Natural killer cell (primary cell): ENCODE results near the gene NEO1. TPM values are rescaled to one million over a fixed set of nuclear protein-coding genes. Genes with fewer than 3 reads are reported as not detected.

Experiments
- ATAC-seq, 3 donors: fragments of 150-1000 bp in 2 of 3; fragments of 200-7000 bp in 1 of 3; cut with Tn5 transposase; 1 replicate in 1 of 3; 2 replicates in 2 of 3; pipeline ENCODE4 v1.10.0; 2021; ENCODE audit warnings: mild to moderate bottlenecking in 2 of 3, moderate library complexity in 2 of 3
- DNase-seq, 2 donors: peaks; one replicate each; pipeline versions ENCODE4 v3.0.0 to v3.0.0-alpha.2; 2013 to 2021; ENCODE audit warnings: mixed read lengths in 1 of 2
- H3K27ac ChIP-seq: one replicate; pipeline ENCODE4 v1.5.1; 2013; ENCODE audit warnings: mild to moderate bottlenecking, low read length
- H3K27me3 ChIP-seq: one replicate; pipeline ENCODE4 v1.6.1; 2013; ENCODE audit warnings: low read length; ENCODE audit not compliant: control insufficient read depth, insufficient read depth
- H3K36me3 ChIP-seq: one replicate; pipeline ENCODE4 v1.6.1; 2013; ENCODE audit warnings: low read length; ENCODE audit not compliant: control insufficient read depth, insufficient read depth
- H3K4me1 ChIP-seq: one replicate; pipeline ENCODE4 v1.6.1; 2013; ENCODE audit warnings: low read length; ENCODE audit not compliant: control insufficient read depth, insufficient read depth
- H3K4me3 ChIP-seq: one replicate; pipeline ENCODE4 v1.5.1; 2013; ENCODE audit warnings: low read length
- H3K9me3 ChIP-seq: one replicate; pipeline ENCODE4 v1.6.1; 2013; ENCODE audit warnings: low read length; ENCODE audit not compliant: control insufficient read depth, insufficient read depth
- H3K27ac Mint-ChIP-seq, 2 donors: one replicate each; pipeline ENCODE4 v1.8.0; 2022; ENCODE audit warnings: mild to moderate bottlenecking in 2 of 2, mixed read lengths in 2 of 2, moderate library complexity in 1 of 2
- H3K27me3 Mint-ChIP-seq, 2 donors: one replicate each; pipeline ENCODE4 v1.8.0; 2022; ENCODE audit warnings: low read depth in 2 of 2, mixed read lengths in 2 of 2
- H3K36me3 Mint-ChIP-seq: one replicate; pipeline ENCODE4 v1.8.0; 2022; ENCODE audit warnings: mixed read lengths
- H3K4me1 Mint-ChIP-seq, 2 donors: one replicate each; pipeline ENCODE4 v1.8.0; 2022; ENCODE audit warnings: mixed read lengths in 2 of 2
- H3K4me3 Mint-ChIP-seq: one replicate; pipeline ENCODE4 v1.8.0; 2022; ENCODE audit warnings: mild to moderate bottlenecking, moderate library complexity, mixed read lengths
- H3K9me3 Mint-ChIP-seq, 2 donors: one replicate each; pipeline ENCODE4 v1.8.0; 2022; ENCODE audit warnings: mixed read lengths in 2 of 2
- CTCF ChIP-seq: fragments of 200-600 bp; IDR thresholded peaks from one replicate; pipeline ENCODE4 v1.8.0; 2022; ENCODE audit warnings: antibody characterized with exemption
- WGBS: methylation state at CpG from one replicate; pipeline ENCODE4 v1.1.7; 2013; ENCODE audit warnings: missing lambda C conversion rate; ENCODE audit not compliant: insufficient coverage; 5-methylcytosine and 5-hydroxymethylcytosine counted together
- intact Hi-C: fragments of 100-400 bp; cut with micrococcal nuclease; formaldehyde crosslinking; loops from one replicate; pipeline ENCODE4 v1.14.2; 2022
- total RNA-seq, 4 donors: library from RNA; stranded (reverse); fragments of 120-200 nt in 1 of 4; gene quantifications; one replicate each; pipeline versions ENCODE4 v1.2.3 to v1.2.4, GENCODE V29; 2013 to 2022

NEO1 gene
- total RNA-seq, 3 donors from 2014 or later (not counting 1 experiment from before 2014, with no cell fraction given): 16.3 to 19.0 (median 17.4) TPM

GRCh38 chr15:73176598-73176997, 124.3 kb downstream of the NEO1 start:
- DNase-seq: no peak

GRCh38 chr15:73183071-73183470, 130.8 kb downstream of the NEO1 start:
- no peak for ATAC-seq
- peaks cover 10% of the 10 kb centered on the region for H3K36me3 Mint-ChIP-seq

More at GRCh38 chr15:73176598-73176997, 124.3 kb downstream of the NEO1 start:
- Histone ChIP-seq H3K27me3 (no peaks in the 10 kb centered on the region), H3K9me3 (no peaks in the 10 kb centered on the region), H3K4me3 (no peak overlapping the region), H3K4me1 (no peaks in the 10 kb centered on the region), H3K27ac (no peak overlapping the region), H3K36me3 (no peaks in the 10 kb centered on the region)
- no peak for TF ChIP-seq CTCF
- Mint-ChIP-seq H3K36me3 (peaks cover 10% of the 10 kb centered on the region), H3K27ac (no peak overlapping the region), H3K4me1 (no peaks in the 10 kb centered on the region), H3K27me3 (peaks cover 0 to under 1% of the 10 kb centered on the region in 2 donors), H3K4me3 (no peak overlapping the region), H3K9me3 (peaks cover 0 to 3% of the 10 kb centered on the region in 2 donors)
- intact Hi-C loops: no loop called here
- WGBS: 100% methylated on average over 1 of the region's 2 CpGs
- ATAC-seq: no peak

GRCh38 chr15:73190189-73190601, 137.9 kb downstream of the NEO1 start:
- no peak for TF ChIP-seq CTCF
- no peak overlapping the region for H3K27ac Mint-ChIP-seq
- H3K27me3 Mint-ChIP-seq: peaks cover 7 to 18% of the 10 kb centered on the region in 2 donors
- Histone ChIP-seq H3K27ac (no peak overlapping the region), H3K27me3 (peaks cover 2% of the 10 kb centered on the region), H3K4me3 (no peak overlapping the region), H3K9me3 (no peaks in the 10 kb centered on the region), H3K36me3 (no peaks in the 10 kb centered on the region), H3K4me1 (no peaks in the 10 kb centered on the region)
- no peaks in the 10 kb centered on the region for H3K36me3 Mint-ChIP-seq
- no peaks in the 10 kb centered on the region for H3K4me1 Mint-ChIP-seq
- DNase-seq (no peak), ATAC-seq (no peak)
- intact Hi-C loops: no loop called here
- H3K4me3 Mint-ChIP-seq: no peak overlapping the region
- WGBS: no CpG with 5 or more reads among the region's 2 CpGs
- no peaks in the 10 kb centered on the region for H3K9me3 Mint-ChIP-seq

More at GRCh38 chr15:73183071-73183470, 130.8 kb downstream of the NEO1 start:
- Histone ChIP-seq H3K36me3 (no peaks in the 10 kb centered on the region), H3K4me1 (no peaks in the 10 kb centered on the region), H3K27me3 (no peaks in the 10 kb centered on the region), H3K9me3 (no peaks in the 10 kb centered on the region), H3K27ac (no peak overlapping the region), H3K4me3 (no peak overlapping the region)
- TF ChIP-seq CTCF: no peak
- DNase-seq: no peak
- intact Hi-C loops: no loop called here
- no peak overlapping the region for H3K4me3 Mint-ChIP-seq
- H3K9me3 Mint-ChIP-seq: peaks cover 0 to 3% of the 10 kb centered on the region in 2 donors
- H3K4me1 Mint-ChIP-seq: no peaks in the 10 kb centered on the region
- no peak overlapping the region for H3K27ac Mint-ChIP-seq
- H3K27me3 Mint-ChIP-seq: peaks cover 3 to 6% of the 10 kb centered on the region in 2 donors
- 72% methylated on average over 2 of the region's 3 CpGs for WGBS

- WGBS: 100% methylated on average over 1 of the region's 1 CpG
Measured at GRCh38 chr15:73195166-73195565, 142.9 kb downstream of the NEO1 start.

More at GRCh38 chr15:73195166-73195565, 142.9 kb downstream of the NEO1 start:
- peaks cover 7 to 25% of the 10 kb centered on the region in 2 donors for H3K27me3 Mint-ChIP-seq
- DNase-seq: no peak
- H3K4me1 Mint-ChIP-seq: no peaks in the 10 kb centered on the region
- Histone ChIP-seq H3K27me3 (peaks cover 2% of the 10 kb centered on the region), H3K36me3 (no peaks in the 10 kb centered on the region), H3K9me3 (no peaks in the 10 kb centered on the region), H3K4me3 (no peak overlapping the region), H3K4me1 (no peaks in the 10 kb centered on the region), H3K27ac (no peak overlapping the region)
- no peaks in the 10 kb centered on the region for H3K36me3 Mint-ChIP-seq
- H3K9me3 Mint-ChIP-seq: no peaks in the 10 kb centered on the region
- TF ChIP-seq CTCF: no peak
- ATAC-seq: no peak
- H3K4me3 Mint-ChIP-seq: no peak overlapping the region
- intact Hi-C loops: no loop called here
- H3K27ac Mint-ChIP-seq: no peak overlapping the region
